ENCODE data around the gene UVRAG. TPM values are rescaled to one million over a fixed set of nuclear protein-coding genes. Genes with fewer than 3 reads are reported as not detected.

Gene UVRAG
- total RNA-seq, result 23.8 and 24.1 TPM in 2 replicates

DNA sequence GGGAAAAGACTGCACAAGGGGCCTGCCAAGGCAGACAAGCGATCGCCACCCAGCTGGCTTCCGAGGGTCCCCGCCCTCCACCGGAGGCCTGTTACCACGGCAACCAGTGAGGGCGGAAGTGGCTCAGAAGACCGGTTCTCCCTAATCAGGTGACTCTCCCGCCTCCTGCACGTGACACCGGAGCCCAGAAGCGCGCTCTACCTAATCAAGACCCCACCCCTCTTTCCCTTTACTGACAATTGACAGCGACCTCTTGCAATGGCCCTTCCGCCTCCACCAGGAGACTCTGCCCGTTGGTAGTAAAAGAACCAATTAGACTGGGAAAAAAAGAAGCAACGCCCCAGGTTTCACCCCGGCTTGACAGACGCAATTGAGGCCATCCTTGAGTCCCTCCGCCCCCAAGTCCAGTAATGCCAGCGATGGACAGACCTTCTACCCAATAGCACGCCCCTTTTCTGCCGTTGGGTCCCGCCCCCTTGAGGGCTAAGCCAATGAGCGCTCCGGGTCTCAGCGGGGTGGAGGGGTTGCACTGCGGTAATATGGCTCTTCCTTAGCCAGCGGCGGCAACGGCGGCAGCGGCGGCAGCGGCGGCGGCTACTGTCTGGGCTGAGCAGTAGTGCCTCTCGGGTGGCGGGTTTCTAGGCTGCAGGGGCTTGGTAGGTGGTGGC is at the start of gene UVRAG:
TSS of gene UVRAG (plus strand) at position 534 of the 668 bp plus-strand sequence. CDS start 198 bp downstream, outside the sequence.

DNA sequence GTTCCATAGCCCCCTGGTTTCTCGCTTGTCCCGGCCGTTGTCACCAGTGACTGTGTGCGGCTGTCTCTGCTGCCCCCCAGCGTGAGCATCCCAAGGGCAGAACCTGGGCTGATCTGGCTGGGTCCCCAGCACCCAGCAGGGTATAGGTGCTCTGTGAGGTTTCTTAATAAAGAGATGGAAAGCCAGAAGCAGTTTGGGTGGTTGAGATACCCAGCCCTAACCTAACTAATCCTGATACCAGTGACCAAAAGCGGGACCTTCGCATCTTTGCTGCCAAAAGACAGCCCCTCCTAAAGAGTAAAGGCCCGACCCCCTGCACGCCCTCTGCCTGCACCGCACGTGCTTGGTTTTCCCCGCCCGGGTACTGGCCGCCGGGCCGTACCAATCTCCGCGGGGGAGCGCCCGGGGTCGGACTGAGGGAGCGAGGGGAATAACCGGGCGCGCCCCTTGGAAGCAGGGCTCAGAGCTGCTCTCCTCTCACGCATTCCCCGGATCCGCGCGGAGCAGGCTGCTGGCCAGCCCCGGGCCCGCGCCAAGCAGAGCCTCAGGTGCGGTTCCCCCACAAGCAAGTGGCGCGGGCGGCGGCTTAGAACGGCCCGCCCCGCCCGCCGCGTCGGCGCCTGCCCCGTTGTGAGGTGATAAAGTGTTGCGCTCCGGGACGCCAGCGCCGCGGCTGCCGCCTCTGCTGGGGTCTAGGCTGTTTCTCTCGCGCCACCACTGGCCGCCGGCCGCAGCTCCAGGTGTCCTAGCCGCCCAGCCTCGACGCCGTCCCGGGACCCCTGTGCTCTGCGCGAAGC is 46.7 kb upstream of the UVRAG start, which contains the start of gene DGAT2:
TSS of gene DGAT2 (plus strand) at position 667 of the 797 bp plus-strand sequence. CDS start 214 bp downstream, outside the sequence.

Other genes starting within 250 kb of the UVRAG start
- gene MAP6, start 146.2 kb upstream of the UVRAG start, total RNA-seq, result 1.2 TPM in 2 replicates
- not detected in 2 replicates for gene MOGAT2, start 97.4 kb upstream of the UVRAG start, total RNA-seq
- gene DGAT2, start 46.4 kb upstream of the UVRAG start, total RNA-seq, result 6.4 and 15.7 TPM in 2 replicates

Measured in smooth muscle cell of trachea (primary cell).